Measurements from ENCODE around the gene TSEN2. TPM values are rescaled to one million over a fixed set of nuclear protein-coding genes. Genes with fewer than 3 reads are reported as not detected.
"Not testable (repeated sequence)": the region's sequence is repeated elsewhere in the genome, so short reads cannot be mapped to it uniquely, and the experiment has no call there.

Gene TSEN2
- total RNA-seq, 2 experiments from 2014 or later = 31.5 to 32.9 TPM

DNA sequence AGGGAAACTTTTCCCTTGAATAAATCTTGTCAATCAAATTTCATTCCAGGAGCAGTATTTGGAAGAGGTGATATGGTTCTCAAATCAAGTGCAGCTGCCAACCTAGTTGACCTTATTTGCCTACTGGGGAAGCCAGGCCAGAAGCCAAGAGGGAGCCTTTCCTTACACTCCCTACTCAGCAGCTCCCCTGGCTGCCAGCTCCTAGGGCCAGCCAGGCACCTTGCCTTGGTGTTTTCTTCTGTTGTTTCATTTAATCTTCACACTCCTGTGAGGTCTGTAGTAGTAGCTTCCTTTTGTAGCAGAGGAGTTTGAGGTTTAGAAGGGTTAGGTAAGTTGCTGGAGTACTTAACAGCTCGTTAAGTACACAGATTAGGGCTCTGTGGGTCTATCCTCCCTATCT lies 38.4 kb downstream of the TSEN2 start:
- ChIA-PET CTCF (interaction anchor here (0.6 kb wide), 1 partner anchor 30 kb away, joined by 3 read pairs; no protein-coding TSS in a partner anchor), POLR2A (no interaction called here)

DNA sequence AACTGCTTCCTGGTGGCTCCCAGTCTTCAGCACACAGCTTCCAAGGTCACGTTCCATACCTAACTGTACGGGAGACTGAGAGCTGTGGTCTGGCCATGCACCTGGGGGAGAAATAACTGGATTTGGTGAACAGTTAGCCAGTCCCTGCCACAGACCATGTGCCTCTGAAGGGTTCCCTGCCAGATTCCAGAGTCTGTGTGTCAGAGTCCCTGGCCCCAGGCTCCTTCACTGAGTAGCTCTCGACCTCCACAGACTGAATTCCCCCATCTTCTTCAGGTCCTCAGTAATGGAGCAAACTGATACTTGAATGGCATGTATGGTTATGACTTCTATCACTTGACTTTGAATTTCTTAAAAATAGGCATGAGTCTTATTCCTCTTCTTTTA lies 43.5 kb downstream of the TSEN2 start:
- CTCF ChIA-PET = no interaction called here
- POLR2A ChIA-PET = no interaction called here

DNA sequence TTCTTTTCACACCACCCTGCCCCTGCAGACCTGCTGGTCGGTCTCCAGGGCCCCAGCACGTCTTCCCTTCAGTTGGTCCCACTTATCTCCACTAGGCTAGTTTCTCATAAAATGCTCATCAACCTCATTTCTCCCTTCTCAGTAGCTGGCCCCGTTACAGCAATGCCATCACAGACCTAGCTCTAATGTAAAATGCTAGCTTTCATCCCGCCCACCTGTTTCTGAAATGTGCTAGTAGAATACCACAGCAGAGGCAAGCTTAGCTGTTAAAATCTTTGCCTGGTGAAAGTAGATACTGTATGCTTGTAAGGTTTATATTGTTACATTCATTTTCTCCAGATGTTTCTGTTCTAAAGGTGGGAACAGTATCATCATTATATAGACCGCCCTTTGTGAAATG lies 47.9 kb downstream of the TSEN2 start:
- POLR2A ChIA-PET = no interaction called here
- CTCF ChIA-PET = no interaction called here

DNA sequence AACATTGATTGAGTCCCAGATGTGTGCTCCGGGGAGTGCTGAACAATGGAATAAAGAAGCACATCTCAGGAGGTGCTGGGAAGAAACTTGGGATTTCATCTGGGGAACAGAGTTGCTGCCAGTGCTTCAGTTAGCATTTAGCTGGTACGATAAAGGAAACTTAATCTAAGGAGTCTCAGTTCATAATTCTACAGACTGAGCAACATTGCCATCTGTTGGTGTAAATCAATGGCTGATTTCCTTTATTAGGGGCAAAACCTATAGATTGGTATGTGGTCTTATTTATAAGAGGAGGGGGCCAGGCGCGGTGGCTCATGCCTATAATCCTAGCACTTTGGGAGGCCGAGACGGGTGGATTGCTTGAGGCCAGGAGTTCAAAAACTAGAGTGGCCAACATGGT lies 52.1 kb downstream of the TSEN2 start:
- ChIA-PET CTCF (no interaction called here), POLR2A (no interaction called here)

DNA sequence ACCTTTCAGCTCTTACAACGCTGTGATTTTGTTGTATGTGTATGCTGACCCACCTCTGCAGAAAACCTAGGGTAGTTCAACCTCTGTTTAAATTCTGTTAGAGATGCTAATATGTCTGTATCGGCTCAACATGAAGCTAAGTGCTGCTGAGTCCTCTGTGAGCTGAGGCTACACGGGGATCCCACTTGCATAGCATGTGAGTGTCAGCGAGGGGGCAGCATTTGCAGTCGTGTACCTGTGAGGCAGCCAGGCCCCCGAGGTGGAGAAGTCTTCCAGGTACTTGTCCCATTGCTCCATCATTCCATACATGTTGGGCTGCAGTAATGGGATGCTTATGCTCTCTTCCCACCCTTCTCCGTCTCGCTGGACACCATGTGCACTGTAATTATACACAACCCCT lies 57.3 kb downstream of the TSEN2 start:
- ChIA-PET CTCF (no interaction called here), POLR2A (no interaction called here)

DNA sequence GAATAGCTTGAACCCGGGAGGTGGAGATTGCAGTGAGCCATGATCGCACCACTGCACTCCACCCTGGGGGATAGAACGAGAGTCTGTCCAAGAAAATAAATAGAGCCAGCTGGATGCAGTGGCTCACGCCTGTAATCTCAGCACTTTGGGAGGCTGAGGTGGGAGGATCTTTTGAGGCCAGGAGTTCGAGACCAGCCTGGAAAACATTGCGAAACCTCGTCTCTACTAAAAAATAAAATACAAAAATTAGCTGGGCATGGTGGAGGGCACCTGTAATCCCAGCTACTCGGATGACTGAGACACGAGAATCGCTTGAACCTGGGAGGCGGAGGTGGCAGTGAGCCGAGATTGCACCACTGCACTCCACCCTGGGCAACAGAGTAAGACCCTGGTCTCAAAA lies 59.2 kb downstream of the TSEN2 start:
- POLR2A ChIA-PET = interaction anchor here (1.2 kb wide), 1 partner anchor 207 kb away, joined by 5 read pairs; no protein-coding TSS in a partner anchor
- CTCF ChIA-PET = not testable (repeated sequence)

DNA sequence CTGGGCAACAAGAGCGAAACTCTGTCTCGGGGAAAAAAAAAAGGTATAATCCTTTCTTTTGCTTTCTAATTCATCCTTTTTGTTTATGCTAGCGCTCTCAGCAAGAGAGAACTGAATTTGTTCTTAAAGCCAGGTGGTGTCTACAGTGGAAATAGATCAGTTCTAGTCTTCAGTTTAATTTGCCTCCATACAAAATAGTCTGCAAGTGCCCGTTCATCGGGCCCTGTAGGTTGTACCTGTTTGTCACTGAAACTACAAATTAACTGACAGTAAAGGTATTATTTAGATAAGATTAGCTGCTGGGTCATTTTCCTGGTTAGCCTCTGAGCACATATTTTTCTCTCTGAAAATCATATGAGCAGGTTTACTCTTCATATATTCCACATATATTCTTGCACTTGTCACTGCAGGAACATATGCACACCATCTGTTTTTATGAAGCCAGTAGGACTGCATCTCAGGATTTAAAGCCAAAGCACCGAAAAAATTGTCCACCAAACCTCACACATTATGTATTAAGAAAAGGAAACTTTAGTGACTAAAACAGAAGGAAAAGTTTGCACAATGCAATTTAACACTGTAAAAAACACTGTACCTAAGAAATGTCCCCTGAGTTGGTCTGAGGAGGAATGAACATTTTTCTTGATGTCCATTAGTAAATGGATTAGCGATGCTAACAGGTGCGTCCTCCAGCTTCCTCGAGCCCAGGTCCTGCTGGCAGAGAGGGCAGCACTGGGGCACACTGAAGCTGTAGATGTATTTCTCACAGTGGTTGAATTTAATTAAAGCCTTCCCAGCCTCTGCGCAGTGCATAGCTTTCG lies 60.6 kb downstream of the TSEN2 start:
- ChIA-PET CTCF (no interaction called here), POLR2A (interaction anchor here (1.2 kb wide), 1 partner anchor 208 kb away, joined by 5 read pairs; no protein-coding TSS in a partner anchor)

DNA sequence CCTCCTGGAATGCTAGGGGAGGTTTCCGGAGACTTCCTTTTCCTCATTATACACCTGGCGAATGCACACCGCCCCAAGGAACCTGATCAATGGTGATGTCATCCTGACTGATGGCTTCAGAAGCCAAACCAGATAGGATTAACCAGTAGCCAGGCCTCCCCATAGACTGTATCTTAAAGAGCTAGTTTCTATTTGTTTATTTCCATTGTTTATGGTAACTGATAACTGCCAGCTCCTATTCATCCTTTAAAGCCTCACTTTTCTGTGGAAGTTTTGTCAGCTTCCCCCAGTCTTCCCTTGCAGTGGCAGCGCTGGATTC lies 61.2 kb downstream of the TSEN2 start, which contains the start of gene MKRN2OS:
Gene MKRN2OS (minus strand): TSS at position 27 of the 319 bp plus-strand sequence. CDS start 35 bp downstream, outside the sequence.
- POLR2A ChIA-PET = no interaction called here
- CTCF ChIA-PET = interaction anchor here (1.0 kb wide), 1 partner anchor 23 kb away, joined by 5 read pairs; no protein-coding TSS in a partner anchor

DNA sequence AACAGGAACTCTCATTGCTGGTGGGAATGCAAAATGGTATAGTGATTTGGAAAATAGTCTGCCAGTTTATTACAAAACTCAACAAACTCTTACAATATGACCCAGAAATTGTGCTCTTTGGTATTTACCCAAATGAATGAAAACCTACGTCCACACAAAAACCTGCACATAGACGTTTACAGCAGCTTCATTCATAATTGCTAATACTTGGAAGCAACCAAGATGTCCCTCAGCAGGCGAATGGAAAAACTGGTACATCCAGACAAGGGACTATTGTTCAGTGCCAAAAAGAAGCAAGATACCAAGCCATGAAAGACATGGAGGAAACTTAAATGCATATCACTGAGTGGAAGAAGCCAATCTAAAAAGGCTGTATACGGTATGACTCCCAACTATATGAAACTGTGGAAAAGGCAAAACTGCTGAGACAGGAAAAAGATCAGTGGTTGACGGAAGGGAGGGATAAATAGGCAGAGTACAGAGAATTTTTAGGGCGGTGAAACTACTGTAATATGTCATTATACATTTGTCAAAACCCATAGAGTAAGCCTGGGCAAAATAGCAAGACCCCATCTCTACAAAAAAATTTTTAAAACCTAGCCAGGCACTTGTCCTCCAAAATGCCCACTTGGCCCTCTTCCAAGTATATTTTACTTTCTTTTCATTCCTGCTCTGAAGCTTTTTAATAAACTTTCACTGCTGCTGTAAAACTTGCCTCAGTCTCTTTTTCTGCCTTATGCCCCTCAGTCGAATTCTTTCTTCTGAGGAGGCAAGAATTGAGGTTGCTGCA lies 65.9 kb downstream of the TSEN2 start:
- CTCF ChIA-PET = interaction anchor here (0.6 kb wide), 1 partner anchor 171 kb away, joined by 5 read pairs; no protein-coding TSS in a partner anchor
- POLR2A ChIA-PET = no interaction called here

DNA sequence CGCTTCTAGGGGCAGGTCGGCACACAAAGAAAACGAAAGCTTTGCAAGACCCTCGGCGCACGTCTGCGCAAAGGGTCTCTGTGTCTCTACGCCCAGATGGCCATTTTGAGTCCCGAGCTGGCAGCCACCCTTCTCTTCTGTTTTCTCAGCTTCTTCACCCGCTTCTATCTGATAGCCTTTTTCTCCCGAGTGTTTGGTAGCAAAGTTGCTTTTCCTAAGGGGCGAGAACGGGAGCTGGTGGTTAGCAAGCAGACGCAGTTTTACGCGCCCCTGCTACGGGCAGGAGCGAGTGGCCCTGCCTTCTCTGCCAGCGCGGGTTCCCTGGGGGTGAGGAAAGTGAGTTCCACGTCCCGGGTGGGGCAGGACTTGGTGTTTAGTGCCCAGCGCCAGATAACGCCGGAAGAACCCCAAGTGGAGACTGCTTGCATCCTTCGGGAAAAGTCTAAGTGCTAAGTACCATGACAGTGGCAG lies 69.7 kb downstream of the TSEN2 start:
- CTCF ChIA-PET = no interaction called here
- POLR2A ChIA-PET = interaction anchor here (1.1 kb wide), 1 partner anchor 110 kb away, joined by 4 read pairs; the partner anchor contains the start of gene RAF1

DNA sequence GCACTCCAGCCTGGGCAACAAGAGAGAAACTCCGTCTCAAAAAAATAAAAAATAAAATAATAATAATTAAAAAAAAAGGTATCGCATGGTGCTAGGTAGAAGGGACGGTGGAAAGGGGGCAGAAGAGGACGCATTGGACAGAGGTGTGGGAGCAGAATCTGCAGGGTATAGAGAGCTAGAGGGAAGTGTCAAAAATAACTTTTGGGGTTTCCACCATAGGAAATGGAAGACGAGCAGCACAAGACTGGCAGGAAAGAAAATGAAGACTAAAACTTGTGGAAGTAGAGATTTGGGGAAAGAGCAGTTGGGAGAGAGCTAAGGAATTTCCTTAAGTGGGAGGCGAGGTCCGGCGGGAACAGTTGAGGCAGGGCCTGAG lies 72.0 kb downstream of the TSEN2 start:
- ChIA-PET POLR2A (interaction anchor here (0.6 kb wide), 1 partner anchor 72 kb away, joined by 3 read pairs; the partner anchor contains the start of gene TSEN2), CTCF (interaction anchor here (1.6 kb wide), 1 partner anchor 164 kb away, joined by 3 read pairs; no protein-coding TSS in a partner anchor)

DNA sequence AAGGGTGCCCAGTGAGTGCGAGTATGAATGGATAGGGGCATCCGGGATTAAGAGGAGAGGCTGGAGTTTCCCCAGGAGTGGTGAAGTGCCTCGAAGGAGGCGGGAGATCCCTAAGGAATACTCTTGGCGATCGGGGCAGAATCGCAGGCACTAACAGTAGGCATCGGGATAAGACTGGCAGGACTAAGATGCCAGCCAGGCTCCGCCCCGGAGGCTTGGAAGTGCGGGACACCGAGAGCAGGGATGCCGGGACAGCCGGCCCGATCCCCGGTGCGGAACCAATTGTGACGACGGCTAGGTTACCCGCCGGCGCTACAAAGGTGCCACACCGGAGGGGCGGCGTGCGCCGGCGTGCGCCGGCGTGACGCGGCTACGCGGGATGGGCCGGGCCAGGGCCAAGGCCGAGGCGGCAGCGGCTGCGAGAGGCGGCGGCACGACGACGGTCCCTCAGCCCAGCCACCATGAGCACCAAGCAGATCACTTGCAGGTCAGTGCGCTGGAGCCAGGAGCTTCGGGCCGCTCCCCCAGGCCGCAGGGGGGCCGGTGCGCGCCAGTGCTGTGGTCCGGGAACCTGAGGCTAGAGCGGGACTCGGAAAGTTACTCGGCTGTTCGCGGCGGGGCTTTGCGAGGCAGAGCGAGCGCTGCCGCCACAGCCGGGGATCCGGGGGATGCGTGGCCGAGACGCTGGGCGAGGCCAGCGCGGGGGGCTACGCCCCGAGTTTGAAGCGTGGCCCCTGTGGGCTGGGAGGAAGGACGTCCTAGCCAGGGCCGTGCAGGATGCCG lies 72.6 kb downstream of the TSEN2 start, which contains the start of gene MKRN2:
Gene MKRN2 (plus strand): TSS at position 398 of the 783 bp plus-strand sequence. CDS start 64 bp downstream, at position 462.
- CTCF ChIA-PET = interaction anchor here (1.6 kb wide), 1 partner anchor 164 kb away, joined by 3 read pairs; no protein-coding TSS in a partner anchor
- POLR2A ChIA-PET = no interaction called here

DNA sequence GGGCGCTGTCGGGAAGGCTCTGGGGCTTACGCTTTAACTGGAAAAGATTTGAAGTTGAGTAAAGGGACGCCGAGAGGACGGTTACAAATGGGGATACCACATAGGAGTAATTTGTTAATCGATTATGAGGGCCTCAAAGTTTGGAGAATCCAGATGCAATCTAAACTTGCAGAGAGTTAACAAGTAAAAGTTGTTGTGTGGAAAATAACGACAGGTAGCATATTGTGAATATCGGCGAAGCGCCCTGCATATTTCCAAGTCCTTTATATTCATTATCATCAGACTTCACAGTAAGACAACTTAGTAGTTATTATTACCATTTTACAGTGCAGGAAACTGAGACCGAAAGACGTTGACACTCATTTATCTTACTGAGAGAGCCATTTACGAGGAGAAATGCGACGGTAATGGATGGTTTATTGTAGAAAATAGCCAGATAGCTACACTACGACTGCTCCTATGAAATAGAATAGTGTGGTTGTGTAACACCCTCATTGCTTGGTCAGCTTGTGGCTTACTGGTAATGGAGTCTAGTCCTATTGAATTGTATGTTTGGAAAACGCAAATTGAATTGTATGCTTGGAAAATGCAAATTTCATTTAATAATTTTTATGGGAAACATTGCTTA lies 73.3 kb downstream of the TSEN2 start:
- CTCF ChIA-PET = interaction anchor here (0.7 to 1.6 kb wide), 2 partner anchors 126 to 163 kb away, joined by 3 read pairs; no protein-coding TSS in a partner anchor
- POLR2A ChIA-PET = interaction anchor here (0.9 to 1.1 kb wide), 2 partner anchors 15 to 50 kb away, joined by 3 read pairs; no protein-coding TSS in a partner anchor

DNA sequence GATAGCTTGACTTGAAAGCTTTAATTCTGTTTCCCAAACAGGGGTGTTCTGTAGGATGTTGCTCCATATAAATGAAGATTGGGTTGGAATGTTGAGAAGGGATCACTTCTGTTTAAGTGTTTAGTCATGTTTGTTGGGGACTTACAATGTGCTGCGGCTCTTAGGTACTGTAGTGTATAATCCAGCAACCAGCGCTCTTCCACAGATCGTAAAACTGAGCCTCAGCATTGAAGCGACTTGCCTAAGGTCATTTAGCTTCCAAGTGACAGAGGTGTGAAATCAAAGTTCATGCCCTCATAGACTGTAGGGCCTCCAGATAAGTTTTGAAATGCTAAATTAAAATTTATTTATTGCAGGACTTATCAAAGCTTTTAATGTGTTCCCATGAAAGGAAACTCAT lies 74.4 kb downstream of the TSEN2 start:
- POLR2A ChIA-PET = interaction anchor here (0.9 to 1.1 kb wide), 2 partner anchors 16 to 49 kb away, joined by 3 read pairs; no protein-coding TSS in a partner anchor

DNA sequence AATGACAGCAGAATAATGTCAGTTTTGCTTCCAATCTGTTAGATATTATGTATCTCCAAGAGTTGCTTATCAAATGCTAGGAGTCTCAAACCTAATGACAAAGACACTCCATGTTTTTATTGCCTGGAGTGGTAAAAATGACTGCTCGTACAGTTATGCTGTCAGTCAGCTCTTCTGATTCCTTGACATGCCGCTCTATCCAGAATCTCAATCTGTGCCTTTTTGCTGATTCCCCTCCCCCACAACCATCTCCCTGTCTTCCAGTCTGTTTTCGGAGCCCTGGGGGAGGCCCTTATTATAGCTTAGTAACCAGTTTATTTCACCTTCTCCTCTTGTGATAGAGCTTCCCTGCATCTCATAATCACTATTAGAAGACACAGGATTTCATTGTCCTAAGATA lies 75.2 kb downstream of the TSEN2 start:
- CTCF ChIA-PET = no interaction called here
- POLR2A ChIA-PET = no interaction called here

More for the DNA sequence above, 74.4 kb downstream of the TSEN2 start:
- CTCF ChIA-PET = interaction anchor here (1.2 kb wide), 1 partner anchor 48 kb away, joined by 3 read pairs; no protein-coding TSS in a partner anchor

DNA sequence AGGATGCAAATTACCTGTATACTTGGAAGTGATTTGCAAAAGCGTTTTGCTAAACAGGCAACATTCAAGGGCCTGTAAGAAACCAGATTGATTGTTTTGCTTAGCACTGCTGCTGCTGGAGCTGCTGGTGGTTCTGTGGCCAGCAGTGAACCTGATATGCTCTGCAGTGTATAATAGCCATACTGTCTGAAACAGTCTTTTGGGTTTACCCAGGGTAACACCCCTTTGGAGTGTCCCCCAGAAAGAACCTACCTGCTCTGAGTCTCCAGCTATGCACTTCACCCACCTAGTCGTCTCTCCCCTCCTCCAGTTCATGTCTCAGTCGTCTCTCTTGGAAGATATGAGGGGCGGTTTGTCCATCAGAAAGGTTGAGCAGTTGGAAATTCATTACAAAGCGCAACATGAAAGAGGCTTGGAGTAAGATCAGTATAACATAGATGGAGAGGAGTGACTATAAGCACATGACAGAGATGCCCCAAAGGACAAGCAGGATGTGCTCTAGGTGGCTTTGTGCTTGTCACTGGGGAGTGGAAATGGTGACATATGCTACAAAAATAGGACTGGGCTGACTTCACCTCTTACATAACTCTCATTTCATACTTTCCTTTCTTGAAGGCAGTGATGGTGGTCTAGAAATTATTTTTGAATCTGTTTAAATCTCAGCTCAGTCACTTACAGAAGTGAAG lies 76.4 kb downstream of the TSEN2 start:
- ChIA-PET POLR2A (no interaction called here), CTCF (interaction anchor here (1.0 kb wide), 1 partner anchor 9 kb away, joined by 4 read pairs; no protein-coding TSS in a partner anchor)

DNA sequence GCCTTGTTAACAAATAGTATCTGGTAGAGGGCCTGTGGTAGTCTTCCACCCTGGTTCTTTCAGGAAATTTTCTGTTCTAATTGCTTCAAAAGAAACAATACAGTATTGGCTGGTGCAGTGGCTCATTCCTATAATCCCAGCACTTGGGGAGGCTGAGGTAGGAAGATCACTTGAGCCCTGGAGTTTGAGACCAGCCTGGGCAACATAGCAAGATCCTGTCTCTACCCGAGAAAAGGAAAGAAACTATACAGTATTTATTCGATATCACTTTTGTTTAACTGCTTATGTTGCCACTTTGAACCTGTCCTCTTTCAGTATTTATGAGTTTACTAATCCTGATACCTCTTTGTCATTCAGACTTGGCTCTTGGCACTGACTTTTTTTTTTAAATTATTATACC lies 77.1 kb downstream of the TSEN2 start:
- ChIA-PET CTCF (interaction anchor here (1.0 kb wide), 1 partner anchor 8 kb away, joined by 4 read pairs; no protein-coding TSS in a partner anchor), POLR2A (no interaction called here)

DNA sequence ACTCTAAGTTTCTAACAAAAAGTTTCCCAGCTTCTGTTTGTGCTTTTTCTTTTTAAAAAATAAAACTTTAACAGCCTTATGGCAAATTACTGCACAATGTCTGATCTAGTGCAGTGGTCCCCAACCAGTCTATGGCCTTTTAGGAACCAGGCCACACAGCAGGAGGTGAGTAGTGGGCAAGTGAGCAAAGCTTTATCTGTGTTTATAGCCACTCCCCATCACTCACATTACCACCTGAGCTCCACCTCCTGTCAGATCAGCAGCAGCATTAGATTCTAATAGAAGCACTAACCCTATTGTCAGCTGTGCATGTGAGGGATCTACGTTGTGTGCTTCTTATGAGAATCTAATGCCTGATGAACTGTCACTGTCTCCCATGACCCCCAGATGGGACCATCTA lies 78.2 kb downstream of the TSEN2 start:
- ChIA-PET CTCF (no interaction called here), POLR2A (no interaction called here)
